Activated CD8-positive, alpha-beta memory T cell treated with anti-CD3 and anti-CD28 coated beads, Interleukin-2, amount 50 U/mL, for 24 hours (primary cell): ENCODE data around the gene PLEK.
"Not testable (repeated sequence)": the region's sequence is repeated elsewhere in the genome, so short reads cannot be mapped to it uniquely, and the experiment has no call there.

ENCODE experiments used
- DNase-seq: peaks from one replicate; pipeline ENCODE4 v3.0.0-alpha.2; 2020; ENCODE audit errors: extremely low read depth

PLEK gene

GRCh38 chr2:68365087-68365486 is at the start of gene PLEK:
TSS of gene PLEK (plus strand) at chr2:68365282. CDS start at chr2:68365352, 70 bp downstream.
- DNase-seq = no peak

- DNase-seq = no peak
Observed at GRCh38 chr2:68316111-68316510, 49.0 kb upstream of the PLEK start.

GRCh38 chr2:68317971-68318913 is 46.8 kb upstream of the PLEK start:
- no peak for DNase-seq

- no peak for DNase-seq
Observed at GRCh38 chr2:68318914-68319397, 46.1 kb upstream of the PLEK start.

- no peak for DNase-seq
Observed at GRCh38 chr2:68319398-68320117, 45.5 kb upstream of the PLEK start, which contains the start of gene CNRIP1. TSS of gene CNRIP1 (minus strand) at chr2:68319949. CDS start at chr2:68319400, 549 bp downstream.

- DNase-seq = no peak
Observed at GRCh38 chr2:68320118-68320641, 44.9 kb upstream of the PLEK start.

GRCh38 chr2:68325056-68325455 is 40.0 kb upstream of the PLEK start:
- DNase-seq = no peak

- no peak for DNase-seq
Observed at GRCh38 chr2:68328901-68329300, 36.2 kb upstream of the PLEK start.

GRCh38 chr2:68330691-68331090 is 34.4 kb upstream of the PLEK start:
- DNase-seq = no peak

- no peak for DNase-seq
Observed at GRCh38 chr2:68333009-68333408, 32.1 kb upstream of the PLEK start.

- DNase-seq = no peak
Observed at GRCh38 chr2:68333931-68334330, 31.2 kb upstream of the PLEK start.

- DNase-seq = no peak
Observed at GRCh38 chr2:68336192-68336591, 28.9 kb upstream of the PLEK start.

GRCh38 chr2:68340226-68341061 is 24.6 kb upstream of the PLEK start:
- no peak for DNase-seq

- no peak for DNase-seq
Observed at GRCh38 chr2:68341062-68341329, 24.1 kb upstream of the PLEK start.

GRCh38 chr2:68341583-68341982 is 23.5 kb upstream of the PLEK start:
- no peak for DNase-seq

GRCh38 chr2:68342470-68342869 is 22.6 kb upstream of the PLEK start:
- no peak for DNase-seq

GRCh38 chr2:68344031-68344430 is 21.1 kb upstream of the PLEK start:
- DNase-seq = no peak

- DNase-seq = no peak
Observed at GRCh38 chr2:68345129-68345875, 19.8 kb upstream of the PLEK start.

- DNase-seq = not testable (repeated sequence)
Observed at GRCh38 chr2:68349091-68349490, 16.0 kb upstream of the PLEK start.

- no peak for DNase-seq
Observed at GRCh38 chr2:68351997-68352396, 13.1 kb upstream of the PLEK start.
